Measurements from ENCODE around the gene PYGO2.
"Not testable (repeated sequence)": the region's sequence is repeated elsewhere in the genome, so short reads cannot be mapped to it uniquely, and the experiment has no call there.

PYGO2 gene

DNA sequence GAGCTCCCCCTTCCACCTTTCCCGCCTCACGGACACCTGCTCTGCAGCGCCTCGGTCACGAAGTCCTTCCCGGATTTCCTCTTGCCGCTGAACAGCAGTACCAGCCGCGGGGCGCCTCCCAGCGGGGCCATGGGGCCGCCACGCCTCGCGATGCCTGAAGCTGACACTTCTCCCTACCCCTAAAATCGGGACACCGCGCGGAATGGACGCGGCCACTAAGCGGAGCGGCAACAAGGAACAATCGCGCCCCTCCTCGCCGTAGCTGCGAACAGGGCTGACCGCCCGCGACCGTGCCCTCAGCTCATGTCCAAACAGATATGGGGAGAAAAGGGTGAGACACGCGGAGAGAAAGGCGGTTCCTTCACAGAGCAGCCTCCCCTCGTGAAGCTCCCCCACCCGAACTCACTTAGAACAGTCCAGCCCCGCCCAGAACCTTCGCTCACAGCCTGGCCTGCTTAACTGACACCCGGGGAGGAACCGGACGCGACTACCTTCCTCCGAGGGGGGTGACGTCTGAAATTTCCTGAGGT is 25.0 kb downstream of the PYGO2 start, which contains the start of gene PMVK:
PMVK (minus strand) TSS at position 165 of the 530 bp plus-strand sequence; CDS start at position 131, 34 bp downstream.
- Mint-ChIP-seq H3K27me3 (no peaks in the 10 kb centered on the region), H3K9me3 (no peaks in the 10 kb centered on the region), H3K27ac (peak within 1 kb of the TSS; percentile 97 to 100), H3K4me3 (peak within 1 kb of the TSS; percentile 91 to 92), H3K4me1 (peaks cover 58% of the 10 kb centered on the region)
- peak; percentile 87 for ATAC-seq
- peak; percentile 94 to 95 for DNase-seq

- Mint-ChIP-seq H3K4me1 (peaks cover 51% of the 10 kb centered on the region), H3K27me3 (no peaks in the 10 kb centered on the region), H3K9me3 (no peaks in the 10 kb centered on the region), H3K4me3 (peak overlapping the region; percentile 91 to 92), H3K27ac (peak overlapping the region; percentile 97 to 100)
- DNase-seq (no peak), ATAC-seq (no peak)
Measured at GRCh38 chr1:154935749-154936554, 25.6 kb downstream of the PYGO2 start.

DNA sequence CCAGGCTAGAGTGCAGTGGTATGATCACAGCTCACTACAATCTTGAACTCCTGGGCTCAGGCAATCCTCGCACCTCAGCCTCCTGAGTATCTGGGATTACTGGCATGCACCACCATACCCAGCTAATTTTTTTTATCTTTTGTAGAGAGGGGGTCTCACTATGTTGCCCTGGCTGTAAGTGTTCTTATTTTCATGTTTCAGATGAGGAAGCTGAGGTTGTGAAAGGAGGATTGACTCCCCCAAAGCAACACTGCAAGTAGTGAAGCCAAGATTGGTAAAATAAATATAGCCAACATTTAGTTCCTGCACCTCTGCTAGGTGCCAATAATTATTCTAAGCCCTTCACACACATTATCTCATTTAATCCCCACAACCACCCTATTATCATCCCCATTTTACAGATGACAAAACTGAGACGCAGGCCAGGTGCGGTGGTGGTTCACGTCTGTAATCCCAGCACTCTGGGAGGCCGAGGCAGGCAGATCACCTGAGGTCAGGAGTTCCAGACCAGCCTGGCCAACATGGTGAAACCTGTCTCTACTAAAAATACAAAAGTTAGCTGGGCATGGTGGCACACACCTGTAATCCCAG is 27.1 kb downstream of the PYGO2 start:
- H3K27me3 Mint-ChIP-seq = no peaks in the 10 kb centered on the region
- H3K4me1 Mint-ChIP-seq = peaks cover 40% of the 10 kb centered on the region
- no peaks in the 10 kb centered on the region for H3K9me3 Mint-ChIP-seq
- DNase-seq (no peak), ATAC-seq (no peak)
- no peak overlapping the region for H3K27ac Mint-ChIP-seq
- peak overlapping the region in 1 of 2 donors; percentile 25 for H3K4me3 Mint-ChIP-seq

DNA sequence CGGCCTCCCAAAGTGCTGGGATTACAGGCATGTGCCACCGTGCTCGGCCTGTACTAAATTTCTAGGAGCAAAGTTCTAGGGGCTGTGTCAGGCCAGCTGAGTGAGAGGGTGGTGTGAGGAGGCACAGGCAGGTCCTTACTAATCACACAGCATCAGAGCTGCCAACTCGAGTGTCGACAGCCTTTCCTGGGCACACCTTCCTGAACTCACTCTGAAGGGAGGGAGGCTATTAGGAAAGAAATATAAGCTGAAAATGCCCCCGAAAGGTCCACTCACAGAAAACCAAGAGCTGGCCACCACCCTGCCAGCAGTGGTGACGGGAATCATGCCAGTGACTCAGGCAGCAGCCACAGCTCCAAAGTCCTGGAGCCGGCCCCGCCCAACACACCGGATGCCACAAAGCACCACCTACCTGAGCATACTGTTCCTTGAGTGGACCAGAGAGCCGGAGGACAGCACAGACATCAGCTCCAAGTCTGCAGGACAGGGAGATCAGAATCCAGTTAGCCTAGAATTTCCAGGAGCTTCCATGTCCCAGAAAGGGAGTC is 29.6 kb downstream of the PYGO2 start:
- peaks cover 18% of the 10 kb centered on the region for H3K4me1 Mint-ChIP-seq
- H3K27me3 Mint-ChIP-seq = no peaks in the 10 kb centered on the region
- ATAC-seq = no peak
- H3K27ac Mint-ChIP-seq = no peak overlapping the region
- no peaks in the 10 kb centered on the region for H3K9me3 Mint-ChIP-seq
- no peak overlapping the region for H3K4me3 Mint-ChIP-seq
- no peak for DNase-seq

GRCh38 chr1:154926201-154926600 is 35.4 kb downstream of the PYGO2 start:
- no peaks in the 10 kb centered on the region for H3K9me3 Mint-ChIP-seq
- ATAC-seq (no peak), DNase-seq (no peak)
- no peaks in the 10 kb centered on the region for H3K27me3 Mint-ChIP-seq
- H3K4me1 Mint-ChIP-seq = peaks cover 12% of the 10 kb centered on the region
- H3K27ac Mint-ChIP-seq = peak overlapping the region; percentile 59 to 90
- no peak overlapping the region for H3K4me3 Mint-ChIP-seq

DNA sequence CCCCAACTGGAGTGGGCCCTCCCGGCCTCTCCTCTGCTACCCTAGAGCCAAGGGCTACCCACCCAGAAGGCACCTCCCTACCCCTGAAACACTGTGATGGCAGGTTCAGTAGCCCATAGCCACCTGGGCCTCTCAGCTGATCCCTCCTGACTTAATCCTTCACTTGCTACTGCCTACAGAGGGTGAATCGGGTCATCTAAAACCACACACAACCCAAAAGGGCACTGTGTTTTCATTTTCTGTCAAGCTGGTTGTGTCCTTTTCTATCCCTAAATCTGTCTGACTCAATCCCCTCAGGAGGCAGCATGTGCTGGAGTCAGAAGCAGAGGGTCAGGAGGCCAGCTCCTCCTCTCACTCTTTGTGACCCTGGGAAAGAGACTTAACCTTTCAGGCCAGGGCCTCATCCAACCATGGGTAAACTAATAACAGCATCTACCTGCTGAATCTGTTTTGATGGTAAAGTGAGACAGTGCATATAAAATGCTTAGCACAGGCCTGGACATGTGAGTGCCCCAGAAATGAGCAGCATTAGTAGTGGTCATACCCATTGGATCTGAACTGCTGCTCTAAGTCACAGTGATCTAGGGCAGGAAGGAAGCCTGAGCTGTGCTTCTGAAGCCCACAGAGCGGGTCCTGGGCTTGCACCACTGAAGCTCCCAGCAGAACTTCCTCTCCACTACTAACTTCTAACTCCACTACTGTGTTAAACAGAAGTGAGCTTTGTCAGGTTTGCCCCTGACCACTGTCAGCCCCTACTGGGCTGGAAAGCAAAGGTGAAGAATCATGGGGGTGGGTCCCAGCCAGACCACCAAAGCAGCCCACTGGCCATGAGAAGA is 36.0 kb downstream of the PYGO2 start:
- Mint-ChIP-seq H3K27ac (peak overlapping the region in 1 of 2 donors; percentile 90), H3K27me3 (no peaks in the 10 kb centered on the region), H3K4me1 (peaks cover 12% of the 10 kb centered on the region), H3K4me3 (no peak overlapping the region), H3K9me3 (no peaks in the 10 kb centered on the region)
- DNase-seq (no peak), ATAC-seq (no peak)

- peaks cover 12% of the 10 kb centered on the region for H3K4me1 Mint-ChIP-seq
- no peaks in the 10 kb centered on the region for H3K9me3 Mint-ChIP-seq
- H3K27me3 Mint-ChIP-seq = no peaks in the 10 kb centered on the region
- ATAC-seq (no peak), DNase-seq (no peak)
- H3K4me3 Mint-ChIP-seq = no peak overlapping the region
- H3K27ac Mint-ChIP-seq = no peak overlapping the region
Measured at GRCh38 chr1:154923695-154924094, 37.9 kb downstream of the PYGO2 start.

DNA sequence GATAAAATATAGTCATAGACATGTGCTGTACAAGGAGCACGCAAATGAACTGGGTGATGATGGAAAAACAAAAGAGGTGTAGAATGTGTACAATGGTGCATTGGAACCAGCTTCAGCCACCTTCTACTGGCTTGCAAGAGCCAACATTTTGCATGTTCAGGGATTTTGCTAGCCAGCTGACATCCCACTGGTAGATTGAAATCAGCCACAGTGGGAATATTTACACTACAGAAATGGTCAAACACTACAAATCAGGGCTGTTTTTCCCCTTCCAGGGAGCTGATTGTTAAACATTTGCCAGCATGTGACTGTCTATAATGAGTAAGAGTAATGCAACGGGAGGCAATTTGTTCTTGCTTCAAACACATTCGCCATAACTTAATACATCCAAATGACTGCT is 48.3 kb downstream of the PYGO2 start:
- Mint-ChIP-seq H3K4me1 (no peaks in the 10 kb centered on the region), H3K9me3 (no peaks in the 10 kb centered on the region), H3K4me3 (no peak overlapping the region), H3K27me3 (no peaks in the 10 kb centered on the region), H3K27ac (no peak overlapping the region)
- ATAC-seq (no peak), DNase-seq (no peak)

DNA sequence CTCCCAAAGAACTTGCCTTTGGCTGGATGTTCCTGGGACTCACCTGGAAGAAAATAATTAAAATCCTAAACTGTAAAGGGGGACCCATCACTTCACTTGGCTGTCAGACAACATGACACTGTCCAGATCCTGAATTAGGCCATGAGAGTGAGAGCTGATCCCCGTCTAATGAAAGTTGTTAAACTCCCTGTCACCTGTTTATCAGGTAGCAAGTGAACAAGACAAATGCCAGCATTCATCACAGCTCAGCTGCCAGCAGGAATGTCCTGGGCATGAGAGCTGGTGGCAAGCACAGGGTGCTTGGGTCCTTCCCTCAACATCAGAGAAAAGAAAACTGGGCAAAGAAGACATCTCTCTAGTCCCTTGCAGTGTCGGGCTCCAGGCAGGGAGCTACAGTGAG is 48.8 kb downstream of the PYGO2 start:
- Mint-ChIP-seq H3K4me3 (no peak overlapping the region), H3K27ac (no peak overlapping the region), H3K9me3 (no peaks in the 10 kb centered on the region), H3K4me1 (no peaks in the 10 kb centered on the region), H3K27me3 (no peaks in the 10 kb centered on the region)
- DNase-seq = no peak
- no peak for ATAC-seq

GRCh38 chr1:154911691-154912550 is 49.7 kb downstream of the PYGO2 start:
- ATAC-seq (no peak), DNase-seq (no peak)
- H3K4me3 Mint-ChIP-seq = no peak overlapping the region
- H3K27me3 Mint-ChIP-seq = no peaks in the 10 kb centered on the region
- no peaks in the 10 kb centered on the region for H3K4me1 Mint-ChIP-seq
- no peak overlapping the region for H3K27ac Mint-ChIP-seq
- no peaks in the 10 kb centered on the region for H3K9me3 Mint-ChIP-seq

- ATAC-seq = no peak
Measured at GRCh38 chr1:154910851-154911250, 50.7 kb downstream of the PYGO2 start.

DNA sequence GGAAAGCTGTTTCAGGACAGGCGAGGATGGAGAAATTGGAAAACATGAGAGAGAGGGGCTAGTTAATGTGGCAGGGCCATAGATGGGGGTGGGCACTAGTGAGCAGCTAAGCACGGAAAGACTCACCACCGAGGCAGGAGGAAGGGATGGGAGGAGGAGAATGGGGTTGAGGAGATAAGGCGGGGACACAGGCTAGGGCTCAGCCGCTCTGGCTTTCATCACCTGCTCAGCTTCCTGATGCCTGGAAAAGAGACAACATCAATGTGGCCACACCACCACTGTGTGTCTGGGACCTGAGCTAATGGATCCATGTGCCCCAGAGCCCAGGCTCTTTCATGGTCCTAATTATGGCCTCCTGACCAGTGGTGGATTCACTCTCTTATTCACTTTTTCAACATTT is 52.6 kb downstream of the PYGO2 start:
- H3K27ac Mint-ChIP-seq = no peak overlapping the region
- H3K27me3 Mint-ChIP-seq = no peaks in the 10 kb centered on the region
- H3K9me3 Mint-ChIP-seq = no peaks in the 10 kb centered on the region
- no peak overlapping the region for H3K4me3 Mint-ChIP-seq
- no peaks in the 10 kb centered on the region for H3K4me1 Mint-ChIP-seq
- no peak for DNase-seq
- no peak for ATAC-seq

More at GRCh38 chr1:154910851-154911250, 50.7 kb downstream of the PYGO2 start:
- no peak for DNase-seq
- Mint-ChIP-seq H3K4me3 (no peak overlapping the region), H3K27ac (no peak overlapping the region), H3K4me1 (no peaks in the 10 kb centered on the region), H3K27me3 (no peaks in the 10 kb centered on the region), H3K9me3 (no peaks in the 10 kb centered on the region)

DNA sequence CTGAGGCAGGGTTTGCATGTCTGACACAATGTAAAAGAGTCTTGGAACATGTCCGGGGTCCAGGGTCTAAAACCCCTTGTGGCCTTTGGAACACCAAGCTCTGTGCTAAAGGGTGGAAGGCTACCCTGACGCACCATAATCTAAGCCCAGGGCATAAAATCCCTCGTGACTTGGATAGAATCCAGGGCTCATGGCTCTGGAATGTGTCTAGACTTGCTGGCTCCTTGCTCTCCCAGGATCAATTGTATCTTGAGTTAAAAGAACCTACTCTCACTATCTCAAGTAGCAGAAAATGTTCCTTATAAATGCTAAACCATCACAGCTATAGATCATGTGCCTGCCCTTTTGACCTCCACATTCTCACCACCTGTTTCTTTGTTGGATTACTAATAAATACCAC is 53.5 kb downstream of the PYGO2 start:
- not testable (repeated sequence) for DNase-seq, H3K27me3 Mint-ChIP-seq, H3K27ac Mint-ChIP-seq, ATAC-seq, H3K9me3 Mint-ChIP-seq, H3K4me3 Mint-ChIP-seq, H3K4me1 Mint-ChIP-seq

Measured in stimulated activated naive CD8-positive, alpha-beta T cell treated with anti-CD3 and anti-CD28 coated beads, Interleukin-15, amount 100 ng/mL, for 72 hours (primary cell).